HEK293 (cell line): ENCODE results near the gene PRR16.

Experiments
- CTCF ChIA-PET: fragments of 350-600 bp; formaldehyde crosslinking; extraction: SDS; loops from one replicate; lab custom pipeline; 2021; ENCODE audit warnings: antibody characterized with exemption; lab: Yijun Ruan, JAX
- POLR2A ChIA-PET: fragments of 300-600 bp; formaldehyde crosslinking; extraction: SDS; loops from one replicate; lab custom pipeline; 2020; ENCODE audit warnings: antibody characterized with exemption, inconsistent platforms; lab: Yijun Ruan, JAX
- H3K27ac ChIP-seq: fragments of 200-500 bp; sonication (Bioruptor generic); 2 replicates; pipeline ENCODE4 v1.5.1; 2014; ENCODE audit warnings: low read depth, low read length, control low read depth, inconsistent platforms; ENCODE audit errors: extremely low read depth
- H3K36me3 ChIP-seq, 2 experiments: fragments of 200-500 bp in 1 of 2; sonication (Bioruptor generic) in 1 of 2; 1 replicate in 1 of 2; 2 replicates in 1 of 2; pipeline ENCODE4 v1.5.1; 2014 to 2017; ENCODE audit warnings: inconsistent platforms in 2 of 2, low read length in 2 of 2; ENCODE audit not compliant: control insufficient read depth in 2 of 2, insufficient read depth in 1 of 2
- H3K4me1 ChIP-seq: fragments of 200-500 bp; sonication (Bioruptor generic); 2 replicates; pipeline ENCODE4 v1.5.1; 2014; ENCODE audit warnings: mild to moderate bottlenecking, low read length, inconsistent platforms; ENCODE audit not compliant: control insufficient read depth, insufficient read depth
- H3K4me3 ChIP-seq: 2 replicates; pipeline ENCODE4 v1.5.1; 2011; ENCODE audit warnings: low read depth, mild to moderate bottlenecking, control low read depth, low read length, moderate library complexity
- H3K9me3 ChIP-seq: fragments of 200-500 bp; sonication (Bioruptor generic); 2 replicates; pipeline ENCODE4 v1.5.1; 2014; ENCODE audit warnings: low read depth, low read length, inconsistent platforms; ENCODE audit not compliant: control insufficient read depth, insufficient read depth
- CTCF ChIP-seq: fragments of 450-650 bp; formaldehyde crosslinking; IDR thresholded peaks from 2 replicates; pipeline ENCODE4 v1.5.1; 2016; ENCODE audit warnings: missing biosample characterization, missing genetic modification characterization
- HOXA7 ChIP-seq: sonication (generic); formaldehyde crosslinking; IDR thresholded peaks from 2 replicates; pipeline ENCODE4 v1.8.1; 2022; ENCODE audit warnings: missing genetic modification reagents, borderline replicate concordance
- INSM2 ChIP-seq: fragments of 450-650 bp; formaldehyde crosslinking; IDR thresholded peaks from 2 replicates; pipeline ENCODE4 v1.5.1; 2016; ENCODE audit warnings: missing biosample characterization, missing genetic modification characterization
- PBX3 ChIP-seq: sonication (generic); formaldehyde crosslinking; IDR thresholded peaks from 2 replicates; pipeline ENCODE4 v1.8.1; 2022; ENCODE audit warnings: mild to moderate bottlenecking, moderate library complexity, missing genetic modification reagents
- PRDM2 ChIP-seq: fragments of 450-650 bp; formaldehyde crosslinking; IDR thresholded peaks from 2 replicates; pipeline ENCODE4 v1.5.1; 2016; ENCODE audit warnings: missing biosample characterization, missing genetic modification characterization, borderline replicate concordance
- SP3 ChIP-seq: fragments of 450-650 bp; formaldehyde crosslinking; IDR thresholded peaks from 2 replicates; pipeline ENCODE4 v1.5.1; 2016; ENCODE audit warnings: missing biosample characterization, missing genetic modification characterization
- ZFP3 ChIP-seq: fragments of 450-650 bp; formaldehyde crosslinking; IDR thresholded peaks from 2 replicates; pipeline ENCODE4 v1.5.1; 2016; ENCODE audit warnings: low read depth, missing biosample characterization, missing genetic modification characterization
- ZNF138 ChIP-seq: fragments of 450-650 bp; formaldehyde crosslinking; IDR thresholded peaks from 2 replicates; pipeline ENCODE4 v1.5.1; 2016; ENCODE audit warnings: missing biosample characterization, missing genetic modification characterization, borderline replicate concordance
- ZNF335 ChIP-seq: fragments of 450-650 bp; formaldehyde crosslinking; conservative IDR thresholded peaks from 2 replicates; pipeline ENCODE4 v1.5.1; 2016; ENCODE audit warnings: missing biosample characterization, missing genetic modification characterization
- ZNF362 ChIP-seq: fragments of 450-650 bp; formaldehyde crosslinking; IDR thresholded peaks from 2 replicates; pipeline ENCODE4 v1.5.1; 2016; ENCODE audit warnings: missing biosample characterization, missing genetic modification characterization
- ZNF449 ChIP-seq: fragments of 450-650 bp; formaldehyde crosslinking; IDR thresholded peaks from 2 replicates; pipeline ENCODE4 v1.5.1; 2017; ENCODE audit warnings: missing biosample characterization, mild to moderate bottlenecking, missing genetic modification characterization, moderate library complexity
- ZNF521 ChIP-seq: fragments of 450-650 bp; formaldehyde crosslinking; IDR thresholded peaks from 2 replicates; pipeline ENCODE4 v1.5.1; 2017; ENCODE audit warnings: missing biosample characterization, mild to moderate bottlenecking, missing genetic modification characterization
- ZNF561 ChIP-seq: fragments of 450-650 bp; IDR thresholded peaks from 2 replicates; pipeline ENCODE4 v1.5.1; 2018; ENCODE audit warnings: missing biosample characterization, missing genetic modification characterization, borderline replicate concordance
- ZNF623 ChIP-seq: fragments of 450-650 bp; formaldehyde crosslinking; IDR thresholded peaks from 2 replicates; pipeline ENCODE4 v1.5.1; 2016; ENCODE audit warnings: missing biosample characterization, missing genetic modification characterization
- ZNF624 ChIP-seq: fragments of 450-650 bp; formaldehyde crosslinking; IDR thresholded peaks from 2 replicates; pipeline ENCODE4 v1.5.1; 2017; ENCODE audit warnings: missing biosample characterization, missing genetic modification characterization
- ZNF654 ChIP-seq: fragments of 450-650 bp; formaldehyde crosslinking; IDR thresholded peaks from 2 replicates; pipeline ENCODE4 v1.5.1; 2016; ENCODE audit warnings: low read depth, missing biosample characterization, missing genetic modification characterization
- ZNF704 ChIP-seq: fragments of 450-650 bp; formaldehyde crosslinking; IDR thresholded peaks from 2 replicates; pipeline ENCODE4 v1.5.1; 2016; ENCODE audit warnings: missing biosample characterization, missing genetic modification characterization

PRR16 gene

GRCh38 chr5:120644516-120644915, 180.4 kb downstream of the PRR16 start (continued):
- TF ChIP-seq ZNF704 (tag by site-specific recombination): no peak
- TF ChIP-seq PBX3: no peak

- no peak overlapping the region for H3K4me3 ChIP-seq
- H3K9me3 ChIP-seq: no peaks in the 10 kb centered on the region
- H3K4me1 ChIP-seq: no peaks in the 10 kb centered on the region
- H3K27ac ChIP-seq: no peak overlapping the region
- H3K36me3 ChIP-seq: no peaks in the 10 kb centered on the region
- POLR2A ChIA-PET: no interaction called here
- CTCF ChIA-PET: interaction anchor here (0.6 to 1.1 kb wide), 10 partner anchors 8 to 1280 kb away, joined by 3 to 4 read pairs (median 3); no protein-coding TSS in a partner anchor
- TF ChIP-seq ZNF138 (tag by site-specific recombination): no peak
- TF ChIP-seq ZNF654 (tag by site-specific recombination): peak; percentile 38
- 0 out of 2 replicates have a peak, but pooled peaks have one; percentile 12 for TF ChIP-seq CTCF (tag by site-specific recombination)
These were observed 191.8 kb downstream of the PRR16 start for GRCh38 chr5:120655828-120656435.

- H3K4me1 ChIP-seq: no peaks in the 10 kb centered on the region
- H3K36me3 ChIP-seq: no peaks in the 10 kb centered on the region
- POLR2A ChIA-PET: no interaction called here
- CTCF ChIA-PET: interaction anchor here (0.9 to 1.1 kb wide), 4 partner anchors 11 to 1292 kb away, joined by 3 read pairs; no protein-coding TSS in a partner anchor
- H3K9me3 ChIP-seq: no peaks in the 10 kb centered on the region
- no peak overlapping the region for H3K4me3 ChIP-seq
- no peak overlapping the region for H3K27ac ChIP-seq
- TF ChIP-seq ZNF561 (tag by site-specific recombination) (no peak), ZNF335 (tag by site-specific recombination) (no peak), SP3 (tag by site-specific recombination) (no peak), INSM2 (tag by site-specific recombination) (no peak), ZNF362 (tag by site-specific recombination) (no peak), ZNF623 (tag by site-specific recombination) (no peak), ZNF449 (no peak), HOXA7 (CRISPR knock-in tag) (no peak), ZNF521 (tag by site-specific recombination) (no peak), PRDM2 (no peak), ZNF624 (tag by site-specific recombination) (no peak), ZFP3 (no peak)
These were observed 193.0 kb downstream of the PRR16 start for GRCh38 chr5:120657104-120657503.
